ENCODE results near the gene SBK2. TPM values are rescaled to one million over a fixed set of nuclear protein-coding genes. Genes with fewer than 3 reads are reported as not detected.
A peak's percentile ranks its signal among the peaks of the same experiment; 100 is the strongest.

SBK2 gene
- total RNA-seq, 3 donors from 2014 or later (not counting 1 experiment from before 2014, with no cell fraction given): not detected

GRCh38 chr19:55579766-55580621, 43.1 kb upstream of the SBK2 start:
- Mint-ChIP-seq H3K4me3 (peak overlapping the region; percentile 83), H3K27me3 (ENCODE audit: low read depth in 2 of 2) (peaks cover 4 to 8% of the 10 kb centered on the region in 2 donors), H3K9me3 (no peaks in the 10 kb centered on the region), H3K36me3 (no peaks in the 10 kb centered on the region), H3K27ac (peak overlapping the region; percentile 43 to 82), H3K4me1 (peaks cover 19 to 21% of the 10 kb centered on the region in 2 donors)
- Histone ChIP-seq H3K4me3 (ENCODE audit: low read length) (peak overlapping the region; percentile 68), H3K36me3 (ENCODE audit: control insufficient read depth, insufficient read depth, low read length) (no peaks in the 10 kb centered on the region), H3K4me1 (ENCODE audit: control insufficient read depth, insufficient read depth, low read length) (peaks cover 20% of the 10 kb centered on the region), H3K9me3 (ENCODE audit: control insufficient read depth, insufficient read depth, low read length) (no peaks in the 10 kb centered on the region), H3K27me3 (ENCODE audit: control insufficient read depth, insufficient read depth, low read length) (no peaks in the 10 kb centered on the region), H3K27ac (ENCODE audit: low read length) (peak overlapping the region; percentile 78)
- DNase-seq (peak in 1 of 2 donors; percentile 43), ATAC-seq (peak in 2 of 3 donors; percentile 45 to 54)
- no peak for TF ChIP-seq CTCF (IDR thresholded peaks at IDR 0.05)
- 19% methylated on average over 20 of the region's 20 CpGs for WGBS (ENCODE audit: insufficient coverage)
- intact Hi-C loops (cut with micrococcal nuclease): loop anchor here (2.0 kb wide), 1 partner anchor 63 kb away; the partner anchor contains the start of gene ZNF581

- H3K4me1 Mint-ChIP-seq: peaks cover 19 to 21% of the 10 kb centered on the region in 2 donors
- no peaks in the 10 kb centered on the region for H3K36me3 Mint-ChIP-seq
- no peaks in the 10 kb centered on the region for H3K27me3 Mint-ChIP-seq (ENCODE audit: low read depth in 2 of 2)
- DNase-seq (no peak), ATAC-seq (no peak)
- Histone ChIP-seq H3K4me3 (ENCODE audit: low read length) (no peak overlapping the region), H3K27me3 (ENCODE audit: control insufficient read depth, insufficient read depth, low read length) (no peaks in the 10 kb centered on the region), H3K4me1 (ENCODE audit: control insufficient read depth, insufficient read depth, low read length) (peaks cover 20% of the 10 kb centered on the region), H3K9me3 (ENCODE audit: control insufficient read depth, insufficient read depth, low read length) (no peaks in the 10 kb centered on the region), H3K27ac (ENCODE audit: low read length) (no peak overlapping the region), H3K36me3 (ENCODE audit: control insufficient read depth, insufficient read depth, low read length) (no peaks in the 10 kb centered on the region)
- peak overlapping the region; percentile 83 for H3K4me3 Mint-ChIP-seq
- H3K9me3 Mint-ChIP-seq: no peaks in the 10 kb centered on the region
- no peak for TF ChIP-seq CTCF (IDR thresholded peaks at IDR 0.05)
- peak overlapping the region; percentile 43 to 82 for H3K27ac Mint-ChIP-seq
- intact Hi-C loops (cut with micrococcal nuclease): no loop called here
- WGBS (ENCODE audit: insufficient coverage): 94% methylated on average over 90 of the region's 90 CpGs
These were observed 42.1 kb upstream of the SBK2 start for GRCh38 chr19:55578761-55579747.

GRCh38 chr19:55578031-55578760, 41.3 kb upstream of the SBK2 start:
- H3K4me1 Mint-ChIP-seq: peaks cover 19 to 21% of the 10 kb centered on the region in 2 donors
- H3K27me3 Mint-ChIP-seq (ENCODE audit: low read depth in 2 of 2): no peaks in the 10 kb centered on the region
- DNase-seq (no peak), ATAC-seq (no peak)
- intact Hi-C loops (cut with micrococcal nuclease): no loop called here
- no peak overlapping the region for H3K27ac Mint-ChIP-seq
- Histone ChIP-seq H3K36me3 (ENCODE audit: control insufficient read depth, insufficient read depth, low read length) (no peaks in the 10 kb centered on the region), H3K27ac (ENCODE audit: low read length) (no peak overlapping the region), H3K9me3 (ENCODE audit: control insufficient read depth, insufficient read depth, low read length) (no peaks in the 10 kb centered on the region), H3K27me3 (ENCODE audit: control insufficient read depth, insufficient read depth, low read length) (no peaks in the 10 kb centered on the region), H3K4me1 (ENCODE audit: control insufficient read depth, insufficient read depth, low read length) (peaks cover 20% of the 10 kb centered on the region), H3K4me3 (ENCODE audit: low read length) (no peak overlapping the region)
- no peaks in the 10 kb centered on the region for H3K36me3 Mint-ChIP-seq
- no peaks in the 10 kb centered on the region for H3K9me3 Mint-ChIP-seq
- WGBS (ENCODE audit: insufficient coverage): 97% methylated on average over 83 of the region's 83 CpGs
- no peak overlapping the region for H3K4me3 Mint-ChIP-seq
- no peak for TF ChIP-seq CTCF (IDR thresholded peaks at IDR 0.05)
